ENCODE measurements around the gene HOXD13. TPM values are rescaled to one million over a fixed set of nuclear protein-coding genes. Genes with fewer than 3 reads are reported as not detected.

HOXD13 gene
- total and polyA plus RNA-seq, 2 donors (not counting 1 experiment from before 2014, with no cell fraction given), result not detected

DNA sequence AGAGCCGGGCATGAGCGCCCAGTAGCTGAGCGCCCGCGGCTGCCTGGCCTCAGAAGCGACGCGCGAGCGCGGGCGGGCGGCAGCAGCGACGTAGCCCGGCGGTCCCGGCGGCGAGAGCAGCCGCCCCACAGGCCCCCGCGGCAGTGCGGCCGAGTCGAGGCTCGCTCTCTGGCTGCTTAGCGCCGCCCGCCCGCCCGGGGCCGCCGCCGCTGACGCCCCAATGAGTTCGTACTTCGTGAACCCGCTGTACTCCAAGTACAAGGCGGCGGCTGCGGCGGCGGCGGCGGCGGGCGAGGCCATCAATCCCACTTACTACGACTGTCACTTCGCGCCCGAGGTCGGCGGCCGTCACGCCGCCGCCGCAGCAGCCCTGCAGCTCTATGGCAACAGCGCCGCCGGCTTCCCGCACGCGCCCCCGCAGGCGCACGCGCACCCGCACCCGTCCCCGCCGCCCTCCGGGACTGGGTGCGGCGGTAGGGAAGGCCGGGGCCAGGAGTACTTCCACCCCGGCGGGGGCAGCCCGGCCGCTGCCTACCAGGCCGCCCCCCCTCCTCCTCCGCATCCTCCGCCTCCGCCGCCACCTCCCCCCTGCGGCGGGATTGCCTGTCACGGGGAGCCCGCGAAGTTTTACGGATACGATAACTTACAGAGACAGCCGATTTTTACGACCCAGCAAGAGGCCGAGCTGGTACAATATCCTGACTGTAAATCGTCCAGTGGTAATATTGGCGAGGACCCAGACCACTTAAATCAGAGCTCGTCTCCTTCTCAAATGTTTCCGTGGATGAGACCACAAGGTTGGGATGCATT lies 37.8 kb downstream of the HOXD13 start:
- H3K79me2 ChIP-seq (ENCODE audit: control insufficient read depth, insufficient read depth, low read length), result no peaks in the 10 kb centered on the region
- no peak overlapping the region for H3K27ac ChIP-seq (ENCODE audit: insufficient read depth, low read length)
- DNase-seq (ENCODE audit: low read depth in 2 of 2), result no peak
- no peaks in the 10 kb centered on the region for H3K4me1 ChIP-seq (ENCODE audit: control insufficient read depth, extremely low read depth, insufficient read depth, low read length)
- H3K27me3 ChIP-seq (ENCODE audit: control insufficient read depth, insufficient read depth, low read length), result peaks cover 72% of the 10 kb centered on the region
- H3K36me3 ChIP-seq (ENCODE audit: control insufficient read depth, insufficient read depth, low read length), result no peaks in the 10 kb centered on the region
- no peak overlapping the region for H3K4me2 ChIP-seq (ENCODE audit: extremely low read depth, insufficient read depth, low read length)
- H4K20me1 ChIP-seq (ENCODE audit: control insufficient read depth, extremely low read depth, insufficient read depth, low read length), result no peaks in the 10 kb centered on the region
- peak overlapping the region in 1 of 4 experiments; percentile 7 for H3K4me3 ChIP-seq (replicated peaks in 1 of 4; ENCODE audit: control extremely low read depth in 1 of 4, insufficient read depth in 1 of 4, low read depth in 3 of 4, low read length in 4 of 4)
- H2AFZ ChIP-seq (ENCODE audit: low read length), result no peak overlapping the region
- H3K9me3 ChIP-seq (ENCODE audit: control insufficient read depth, insufficient read depth, low read depth, low read length), result no peaks in the 10 kb centered on the region
- TF ChIP-seq, protein P1, sequence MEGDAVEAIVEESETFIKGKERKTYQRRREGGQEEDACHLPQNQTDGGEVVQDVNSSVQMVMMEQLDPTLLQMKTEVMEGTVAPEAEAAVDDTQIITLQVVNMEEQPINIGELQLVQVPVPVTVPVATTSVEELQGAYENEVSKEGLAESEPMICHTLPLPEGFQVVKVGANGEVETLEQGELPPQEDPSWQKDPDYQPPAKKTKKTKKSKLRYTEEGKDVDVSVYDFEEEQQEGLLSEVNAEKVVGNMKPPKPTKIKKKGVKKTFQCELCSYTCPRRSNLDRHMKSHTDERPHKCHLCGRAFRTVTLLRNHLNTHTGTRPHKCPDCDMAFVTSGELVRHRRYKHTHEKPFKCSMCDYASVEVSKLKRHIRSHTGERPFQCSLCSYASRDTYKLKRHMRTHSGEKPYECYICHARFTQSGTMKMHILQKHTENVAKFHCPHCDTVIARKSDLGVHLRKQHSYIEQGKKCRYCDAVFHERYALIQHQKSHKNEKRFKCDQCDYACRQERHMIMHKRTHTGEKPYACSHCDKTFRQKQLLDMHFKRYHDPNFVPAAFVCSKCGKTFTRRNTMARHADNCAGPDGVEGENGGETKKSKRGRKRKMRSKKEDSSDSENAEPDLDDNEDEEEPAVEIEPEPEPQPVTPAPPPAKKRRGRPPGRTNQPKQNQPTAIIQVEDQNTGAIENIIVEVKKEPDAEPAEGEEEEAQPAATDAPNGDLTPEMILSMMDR (conservative IDR thresholded peaks at IDR 0.05 in 1 of 2, IDR thresholded peaks at IDR 0.05 in 1 of 2; ENCODE audit: low read depth in 1 of 2, low read length in 2 of 2), result no peak
- TF ChIP-seq EZH2 (IDR thresholded peaks at IDR 0.05; ENCODE audit: low read length, missing control alignments), result peak; percentile 83
- no peak overlapping the region for H3K9ac ChIP-seq (ENCODE audit: insufficient read depth, low read length)

GRCh38 chr2:176130957-176131847 lies 38.7 kb downstream of the HOXD13 start:
- no peak overlapping the region for H3K4me2 ChIP-seq (ENCODE audit: extremely low read depth, insufficient read depth, low read length)
- TF ChIP-seq, protein P1 (conservative IDR thresholded peaks at IDR 0.05 in 1 of 2, IDR thresholded peaks at IDR 0.05 in 1 of 2; ENCODE audit: low read depth in 1 of 2, low read length in 2 of 2), result no peak
- no peak for TF ChIP-seq EZH2 (IDR thresholded peaks at IDR 0.05; ENCODE audit: low read length, missing control alignments)
- H3K36me3 ChIP-seq (ENCODE audit: control insufficient read depth, insufficient read depth, low read length), result no peaks in the 10 kb centered on the region
- no peak for DNase-seq (ENCODE audit: low read depth in 2 of 2)
- no peaks in the 10 kb centered on the region for H4K20me1 ChIP-seq (ENCODE audit: control insufficient read depth, extremely low read depth, insufficient read depth, low read length)
- no peak overlapping the region for H2AFZ ChIP-seq (ENCODE audit: low read length)
- H3K9ac ChIP-seq (ENCODE audit: insufficient read depth, low read length), result no peak overlapping the region
- H3K27ac ChIP-seq (ENCODE audit: insufficient read depth, low read length), result no peak overlapping the region
- no peak overlapping the region for H3K4me3 ChIP-seq (replicated peaks in 1 of 4; ENCODE audit: control extremely low read depth in 1 of 4, insufficient read depth in 1 of 4, low read depth in 3 of 4, low read length in 4 of 4)
- H3K9me3 ChIP-seq (ENCODE audit: control insufficient read depth, insufficient read depth, low read depth, low read length), result no peaks in the 10 kb centered on the region
- no peaks in the 10 kb centered on the region for H3K79me2 ChIP-seq (ENCODE audit: control insufficient read depth, insufficient read depth, low read length)
- no peaks in the 10 kb centered on the region for H3K4me1 ChIP-seq (ENCODE audit: control insufficient read depth, extremely low read depth, insufficient read depth, low read length)
- H3K27me3 ChIP-seq (ENCODE audit: control insufficient read depth, insufficient read depth, low read length), result peaks cover 73% of the 10 kb centered on the region

GRCh38 chr2:176131848-176132158 lies 39.3 kb downstream of the HOXD13 start:
- H3K79me2 ChIP-seq (ENCODE audit: control insufficient read depth, insufficient read depth, low read length), result no peaks in the 10 kb centered on the region
- no peaks in the 10 kb centered on the region for H3K36me3 ChIP-seq (ENCODE audit: control insufficient read depth, insufficient read depth, low read length)
- H3K9ac ChIP-seq (ENCODE audit: insufficient read depth, low read length), result no peak overlapping the region
- no peak overlapping the region for H2AFZ ChIP-seq (ENCODE audit: low read length)
- no peak for TF ChIP-seq EZH2 (IDR thresholded peaks at IDR 0.05; ENCODE audit: low read length, missing control alignments)
- TF ChIP-seq, protein P1 (conservative IDR thresholded peaks at IDR 0.05 in 1 of 2, IDR thresholded peaks at IDR 0.05 in 1 of 2; ENCODE audit: low read depth in 1 of 2, low read length in 2 of 2), result no peak
- H4K20me1 ChIP-seq (ENCODE audit: control insufficient read depth, extremely low read depth, insufficient read depth, low read length), result no peaks in the 10 kb centered on the region
- no peak for DNase-seq (ENCODE audit: low read depth in 2 of 2)
- H3K9me3 ChIP-seq (ENCODE audit: control insufficient read depth, insufficient read depth, low read depth, low read length), result no peaks in the 10 kb centered on the region
- H3K4me2 ChIP-seq (ENCODE audit: extremely low read depth, insufficient read depth, low read length), result peak overlapping the region; percentile 15
- H3K27me3 ChIP-seq (ENCODE audit: control insufficient read depth, insufficient read depth, low read length), result peaks cover 76% of the 10 kb centered on the region
- H3K27ac ChIP-seq (ENCODE audit: insufficient read depth, low read length), result no peak overlapping the region
- peak overlapping the region in 1 of 4 experiments; percentile 47 for H3K4me3 ChIP-seq (replicated peaks in 1 of 4; ENCODE audit: control extremely low read depth in 1 of 4, insufficient read depth in 1 of 4, low read depth in 3 of 4, low read length in 4 of 4)
- no peaks in the 10 kb centered on the region for H3K4me1 ChIP-seq (ENCODE audit: control insufficient read depth, extremely low read depth, insufficient read depth, low read length)

Measured in fibroblast of lung (primary cell).